Naive thymus-derived CD4-positive, alpha-beta T cell (primary cell): ENCODE measurements around the gene TMBIM4. TPM values are rescaled to one million over a fixed set of nuclear protein-coding genes. Genes with fewer than 3 reads are reported as not detected.
"Not testable (repeated sequence)": the region's sequence is repeated elsewhere in the genome, so short reads cannot be mapped to it uniquely, and the experiment has no call there.

Experiments
- ATAC-seq: fragments of 150-1000 bp; cut with Tn5 transposase; 2 replicates; pipeline ENCODE4 v1.10.0; 2021; ENCODE audit warnings: mild to moderate bottlenecking, moderate library complexity
- CTCF ChIA-PET: fragments of 350-600 bp; sonication (Branson Sonifier 250); formaldehyde crosslinking; loops from one replicate; lab custom pipeline; 2021; ENCODE audit warnings: antibody characterized with exemption; lab: Charles Lee
- POLR2A ChIA-PET: fragments of 350-600 bp; sonication (Branson Sonifier 250); formaldehyde crosslinking; loops from one replicate; lab custom pipeline; 2021; ENCODE audit warnings: antibody characterized with exemption, inconsistent platforms; lab: Charles Lee
- DNase-seq, 9 donors: peaks; one replicate each; pipeline versions ENCODE4 v3.0.0 to v3.0.0-alpha.2; 2020 to 2022; ENCODE audit warnings: mixed read lengths in 1 of 9
- H3K27ac ChIP-seq: one replicate; pipeline ENCODE4 v1.7.0; 2013; ENCODE audit warnings: mild to moderate bottlenecking, low read depth, low read length, moderate library complexity
- H3K27me3 ChIP-seq, 2 donors: one replicate each; pipeline ENCODE4 v1.7.0; 2013; ENCODE audit warnings: low read length in 2 of 2, mild to moderate bottlenecking in 2 of 2, moderate library complexity in 2 of 2; ENCODE audit not compliant: control insufficient read depth in 2 of 2, insufficient read depth in 2 of 2
- H3K36me3 ChIP-seq, 3 experiments: 1 replicate in 2 of 3; 2 replicates in 1 of 3; pipeline ENCODE4 v1.7.0; 2013; ENCODE audit warnings: low read length in 3 of 3, mild to moderate bottlenecking in 3 of 3, moderate library complexity in 1 of 3; ENCODE audit not compliant: insufficient read depth in 3 of 3, control insufficient read depth in 2 of 3
- H3K4me1 ChIP-seq, 2 donors: one replicate each; pipeline ENCODE4 v1.7.0; 2013; ENCODE audit warnings: low read length in 2 of 2, mild to moderate bottlenecking in 2 of 2, moderate library complexity in 1 of 2; ENCODE audit not compliant: control insufficient read depth in 2 of 2, insufficient read depth in 2 of 2
- H3K4me3 ChIP-seq: 2 replicates; pipeline ENCODE4 v1.7.0; 2013; ENCODE audit warnings: mild to moderate bottlenecking, low read length
- H3K9me3 ChIP-seq, 3 experiments: 1 replicate in 2 of 3; 2 replicates in 1 of 3; pipeline ENCODE4 v1.7.0; 2013; ENCODE audit warnings: low read length in 3 of 3; ENCODE audit not compliant: control insufficient read depth in 2 of 3
- H3K27ac Mint-ChIP-seq, 9 donors: one replicate each; pipeline ENCODE4 v1.8.0; 2020 to 2022; ENCODE audit warnings: mixed read lengths in 9 of 9, mild to moderate bottlenecking in 8 of 9, moderate library complexity in 5 of 9, inconsistent platforms in 2 of 9
- H3K27me3 Mint-ChIP-seq, 5 donors: one replicate each; pipeline ENCODE4 v1.8.0; 2021 to 2022; ENCODE audit warnings: mixed read lengths in 5 of 5, mild to moderate bottlenecking in 1 of 5
- H3K36me3 Mint-ChIP-seq, 5 donors: one replicate each; pipeline ENCODE4 v1.8.0; 2020 to 2022; ENCODE audit warnings: mixed read lengths in 5 of 5, mild to moderate bottlenecking in 3 of 5, inconsistent platforms in 1 of 5
- H3K4me1 Mint-ChIP-seq, 7 donors: one replicate each; pipeline ENCODE4 v1.8.0; 2020 to 2022; ENCODE audit warnings: mixed read lengths in 7 of 7, mild to moderate bottlenecking in 3 of 7, inconsistent platforms in 1 of 7
- H3K4me3 Mint-ChIP-seq, 10 donors: one replicate each; pipeline ENCODE4 v1.8.0; 2020 to 2022; ENCODE audit warnings: mild to moderate bottlenecking in 10 of 10, mixed read lengths in 10 of 10, moderate library complexity in 6 of 10, inconsistent platforms in 2 of 10
- H3K9me3 Mint-ChIP-seq, 11 donors: one replicate each; pipeline ENCODE4 v1.8.0; 2020 to 2022; ENCODE audit warnings: mixed read lengths in 11 of 11, mild to moderate bottlenecking in 4 of 11, inconsistent platforms in 1 of 11, moderate library complexity in 1 of 11
- intact Hi-C, 2 donors: fragments of 100-400 bp; cut with micrococcal nuclease; formaldehyde crosslinking; loops; one replicate each; pipeline ENCODE4 v1.15.1; 2023
- polyA plus RNA-seq, 2 donors: library from polyadenylated mRNA; unstranded; fragments of 300-500 nt; fragmentation: Illumina TruSeq; gene quantifications; one replicate each; pipeline ENCODE4 v1.2.3, GENCODE V29; 2021
- total RNA-seq, 6 experiments: library from RNA in 5 of 6; stranded (reverse) in 5 of 6; gene quantifications; 1 replicate in 5 of 6; 2 replicates in 1 of 6; pipeline ENCODE4 v1.2.3 and lab custom pipeline; 2021 to 2026

TMBIM4 gene, protein sequence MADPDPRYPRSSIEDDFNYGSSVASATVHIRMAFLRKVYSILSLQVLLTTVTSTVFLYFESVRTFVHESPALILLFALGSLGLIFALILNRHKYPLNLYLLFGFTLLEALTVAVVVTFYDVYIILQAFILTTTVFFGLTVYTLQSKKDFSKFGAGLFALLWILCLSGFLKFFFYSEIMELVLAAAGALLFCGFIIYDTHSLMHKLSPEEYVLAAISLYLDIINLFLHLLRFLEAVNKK
- 10 to 100 TPM; 38.6 to 88.0 (median 79.8) TPM for total RNA-seq
- 100 to 1,000 TPM; 218 to 374 TPM for polyA plus RNA-seq
- total RNA-seq (lab: John Stamatoyannopoulos, UW) = 8.1 reads per million, percentile 32 among the genes with 10 or more reads in this experiment

- H3K36me3 Mint-ChIP-seq = peaks cover 12 to 44% (median 33%) of the 10 kb centered on the region in 5 donors
- H3K9me3 Mint-ChIP-seq = peaks cover 1 to 17% (median 7%) of the 10 kb centered on the region in 11 donors
- peaks cover 0 to 4% (median 0%) of the 10 kb centered on the region in 3 experiments for H3K9me3 ChIP-seq
- H3K27me3 Mint-ChIP-seq = no peaks in the 10 kb centered on the region
- peak; percentile 68 to 91 (median 86) for DNase-seq
- H3K4me3 Mint-ChIP-seq = peak within 1 kb of the TSS; percentile 89 to 100 (median 95)
- peaks cover 10 to 24% of the 10 kb centered on the region in 2 donors for H3K4me1 ChIP-seq
- intact Hi-C loops = loop anchor here (1.0 to 5.0 kb wide), 11 partner anchors 19 to 1765 kb away; partner anchors contain the start of genes HELB (in 2 of the 2), LLPH (in 2 of the 2), XPOT (in 2 of the 2) and CAND1 (in 1 of the 2)
- H3K4me1 Mint-ChIP-seq = peaks cover 38 to 62% (median 52%) of the 10 kb centered on the region in 7 donors
- ChIA-PET CTCF (interaction anchor here (0.7 to 1.5 kb wide), 4 partner anchors 11 to 209 kb away, joined by 3 to 11 read pairs (median 4); partner anchors contain the start of gene LLPH), POLR2A (interaction anchor here (0.6 to 2.7 kb wide), 21 partner anchors 8 to 1601 kb away, joined by 3 to 56 read pairs (median 5); partner anchors contain the start of genes CAND1, HELB, LEMD3 and LLPH)
- H3K27ac ChIP-seq = peak within 1 kb of the TSS; percentile 97
- H3K27ac Mint-ChIP-seq = peak within 1 kb of the TSS; percentile 94 to 98 (median 97)
- H3K27me3 ChIP-seq = no peaks in the 10 kb centered on the region
- H3K4me3 ChIP-seq = peak within 1 kb of the TSS; percentile 80
- ATAC-seq = peak; percentile 85
- peaks cover 0 to 9% (median 0%) of the 10 kb centered on the region in 3 experiments for H3K36me3 ChIP-seq
Measured at GRCh38 chr12:66169221-66170170, at the start of gene TMBIM4. TSS of gene TMBIM4 (minus strand) at chr12:66169996. CDS start at chr12:66169951, 45 bp downstream.

- ATAC-seq (peak; percentile 51), DNase-seq (no peak)
- ChIA-PET POLR2A (no interaction called here), CTCF (interaction anchor here (0.5 kb wide), 1 partner anchor 501 kb away, joined by 3 read pairs; no protein-coding TSS in a partner anchor)
- no peaks in the 10 kb centered on the region for H3K36me3 ChIP-seq
- H3K36me3 Mint-ChIP-seq = peaks cover 0 to 6% (median 3%) of the 10 kb centered on the region in 5 donors
- no peaks in the 10 kb centered on the region for H3K27me3 ChIP-seq
- no peaks in the 10 kb centered on the region for H3K9me3 ChIP-seq
- H3K4me1 Mint-ChIP-seq = peaks cover 0 to 4% (median 3%) of the 10 kb centered on the region in 7 donors
- H3K4me1 ChIP-seq = no peaks in the 10 kb centered on the region
- H3K27ac ChIP-seq = no peak overlapping the region
- H3K9me3 Mint-ChIP-seq = peaks cover 0 to 18% (median 9%) of the 10 kb centered on the region in 11 donors
- no peak overlapping the region for H3K4me3 Mint-ChIP-seq
- no peak overlapping the region for H3K4me3 ChIP-seq
- H3K27me3 Mint-ChIP-seq = peaks cover 6 to 21% (median 10%) of the 10 kb centered on the region in 5 donors
- intact Hi-C loops = no loop called here
- no peak overlapping the region for H3K27ac Mint-ChIP-seq
Measured at GRCh38 chr12:66217342-66217917, 47.6 kb upstream of the TMBIM4 start.

GRCh38 chr12:66213011-66213410 is 43.2 kb upstream of the TMBIM4 start:
- CTCF ChIA-PET, H3K9me3 Mint-ChIP-seq, H3K36me3 ChIP-seq, H3K27ac Mint-ChIP-seq, H3K4me3 ChIP-seq, DNase-seq, ATAC-seq, H3K4me3 Mint-ChIP-seq, H3K9me3 ChIP-seq, H3K4me1 Mint-ChIP-seq, H3K4me1 ChIP-seq, intact Hi-C loops, POLR2A ChIA-PET, H3K36me3 Mint-ChIP-seq, H3K27ac ChIP-seq, H3K27me3 ChIP-seq: not testable (repeated sequence)
- peaks cover 11 to 33% (median 24%) of the 10 kb centered on the region in 5 donors for H3K27me3 Mint-ChIP-seq

GRCh38 chr12:66211573-66211972 is 41.8 kb upstream of the TMBIM4 start:
- H3K27ac ChIP-seq, DNase-seq, intact Hi-C loops, ATAC-seq, CTCF ChIA-PET, H3K36me3 ChIP-seq, H3K9me3 ChIP-seq, H3K4me1 Mint-ChIP-seq, POLR2A ChIA-PET, H3K27me3 ChIP-seq, H3K27ac Mint-ChIP-seq, H3K4me1 ChIP-seq, H3K4me3 ChIP-seq, H3K4me3 Mint-ChIP-seq, H3K9me3 Mint-ChIP-seq, H3K36me3 Mint-ChIP-seq: not testable (repeated sequence)
- H3K27me3 Mint-ChIP-seq = peaks cover 11 to 37% (median 28%) of the 10 kb centered on the region in 5 donors

- H3K36me3 ChIP-seq = no peaks in the 10 kb centered on the region
- H3K27ac ChIP-seq = no peak overlapping the region
- peaks cover 0 to 8% of the 10 kb centered on the region in 2 donors for H3K27me3 ChIP-seq
- Mint-ChIP-seq H3K4me1 (peaks cover 0 to 8% (median 6%) of the 10 kb centered on the region in 7 donors), H3K36me3 (peaks cover 0 to 5% (median 0%) of the 10 kb centered on the region in 5 donors), H3K4me3 (no peak overlapping the region), H3K27ac (no peak overlapping the region), H3K9me3 (peaks cover 0 to 3% (median 0%) of the 10 kb centered on the region in 11 donors), H3K27me3 (peaks cover 10 to 37% (median 30%) of the 10 kb centered on the region in 5 donors)
- H3K4me3 ChIP-seq = no peak overlapping the region
- ATAC-seq (peak; percentile 42), DNase-seq (no peak)
- intact Hi-C loops = no loop called here
- no peaks in the 10 kb centered on the region for H3K4me1 ChIP-seq
- ChIA-PET CTCF (no interaction called here), POLR2A (no interaction called here)
- no peaks in the 10 kb centered on the region for H3K9me3 ChIP-seq
Measured at GRCh38 chr12:66210840-66211239, 41.0 kb upstream of the TMBIM4 start.

DNA sequence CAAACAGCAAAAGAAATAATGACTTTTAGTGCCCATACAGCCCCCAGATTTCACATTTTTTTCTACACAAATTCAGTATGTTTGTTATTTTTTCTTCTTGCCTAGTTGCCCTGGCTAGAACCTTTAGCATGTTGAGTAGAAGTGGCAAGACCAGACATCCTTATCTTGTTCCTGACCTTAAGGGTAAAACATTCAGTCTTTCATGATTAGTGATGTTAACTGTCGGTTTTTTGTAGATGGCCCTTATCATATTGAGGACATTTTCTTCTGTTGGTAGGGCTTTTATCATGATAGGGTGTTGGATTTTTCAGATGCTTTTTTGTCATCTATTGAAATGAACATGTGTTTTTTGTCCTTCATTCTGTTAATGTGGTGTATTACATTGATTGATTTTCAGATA is 36.3 kb upstream of the TMBIM4 start:
- H3K9me3 ChIP-seq = no peaks in the 10 kb centered on the region
- intact Hi-C loops = no loop called here
- H3K27me3 ChIP-seq = peaks cover 0 to 11% of the 10 kb centered on the region in 2 donors
- Mint-ChIP-seq H3K27ac (no peak overlapping the region), H3K9me3 (peaks cover 0 to 2% (median 0%) of the 10 kb centered on the region in 11 donors), H3K4me3 (no peak overlapping the region), H3K27me3 (peaks cover 4 to 24% (median 14%) of the 10 kb centered on the region in 5 donors), H3K4me1 (peaks cover 0 to 13% (median 5%) of the 10 kb centered on the region in 7 donors), H3K36me3 (peaks cover 0 to 4% (median 0%) of the 10 kb centered on the region in 5 donors)
- no peak overlapping the region for H3K27ac ChIP-seq
- H3K36me3 ChIP-seq = no peaks in the 10 kb centered on the region
- DNase-seq = no peak
- H3K4me1 ChIP-seq = no peaks in the 10 kb centered on the region
- no peak overlapping the region for H3K4me3 ChIP-seq
- CTCF ChIA-PET = no interaction called here
- no peak for ATAC-seq
- POLR2A ChIA-PET = no interaction called here
